A549 (cell line): ENCODE data around the gene ELK1. TPM values are rescaled to one million over a fixed set of nuclear protein-coding genes. Genes with fewer than 3 reads are reported as not detected.
A peak's percentile ranks its signal among the peaks of the same experiment; 100 is the strongest.

ENCODE experiments used
- ATAC-seq, 2 experiments: fragments of 200-7000 bp in 1 of 2; fragments of >200 bp in 1 of 2; cut with Nextera tagmentation in 1 of 2; cut with Tn5 transposase in 1 of 2; 3 replicates each; pipeline versions ENCODE4 v1.8.0 to v1.9.1; 2018 to 2020; ENCODE audit warnings: mild to moderate bottlenecking in 1 of 2, moderate library complexity in 1 of 2
- CTCF ChIA-PET: fragments of 300-600 bp; sonication (Branson Sonifier 250); formaldehyde crosslinking; extraction: SDS; loops from one replicate; lab custom pipeline; 2021; ENCODE audit warnings: antibody characterized with exemption, inconsistent platforms; lab: Yijun Ruan, JAX
- POLR2A ChIA-PET: fragments of 350-600 bp; formaldehyde crosslinking; extraction: SDS; loops from one replicate; lab custom pipeline; 2021; ENCODE audit warnings: antibody characterized with exemption, inconsistent platforms; lab: Yijun Ruan, JAX
- DNase-seq, 2 experiments: peaks; one replicate each; pipeline versions ENCODE4 v3.0.0 to v3.0.0-alpha.2; 2011 to 2016; ENCODE audit warnings: low read depth in 1 of 2, low spot score in 1 of 2
- FAIRE-seq: peaks from 2 replicates; lab custom pipeline; 2011; peaks lifted over from hg19 to GRCh38; lab: Jason Lieb, UNC
- H3K27ac ChIP-seq, 2 experiments: fragments of >200 bp; sonication (Bioruptor Twin); formaldehyde crosslinking; 3 replicates each; pipeline ENCODE4 v1.5.1; 2016 to 2017
- H3K4me1 ChIP-seq: fragments of >200 bp; sonication (Bioruptor Twin); formaldehyde crosslinking; 3 replicates; pipeline ENCODE4 v1.6.1; 2016
- H3K4me2 ChIP-seq: fragments of >200 bp; sonication (Bioruptor Twin); formaldehyde crosslinking; 3 replicates; pipeline ENCODE4 v1.6.1; 2016
- H3K4me3 ChIP-seq: fragments of >200 bp; sonication (Bioruptor Twin); formaldehyde crosslinking; 3 replicates; pipeline ENCODE4 v1.5.1; 2016
- H3K9me3 ChIP-seq: fragments of >200 bp; sonication (Bioruptor Twin); formaldehyde crosslinking; 3 replicates; pipeline ENCODE4 v1.6.1; 2016
- CBX2 ChIP-seq: fragments of 200-600 bp; sonication (generic); IDR thresholded peaks from 2 replicates; pipeline ENCODE4 v1.6.1; 2016; ENCODE audit warnings: low read depth, mild to moderate bottlenecking, borderline replicate concordance
- CBX8 ChIP-seq: fragments of 200-600 bp; sonication (generic); IDR thresholded peaks from 2 replicates; pipeline ENCODE4 v1.6.1; 2016
- CHD4 ChIP-seq: fragments of 200-600 bp; sonication (generic); IDR thresholded peaks from 2 replicates; pipeline ENCODE4 v1.6.1; 2016; ENCODE audit warnings: antibody characterized with exemption, mild to moderate bottlenecking, borderline replicate concordance
- EHF ChIP-seq: fragments of 250-450 bp; sonication (Bioruptor Pico); IDR thresholded peaks from 2 replicates; pipeline ENCODE4 v1.5.0; 2020; ENCODE audit warnings: mild to moderate bottlenecking
- ESRRA ChIP-seq: fragments of 150-350 bp; IDR thresholded peaks from 2 replicates; pipeline ENCODE4 v1.6.1; 2014; ENCODE audit warnings: mild to moderate bottlenecking, low read length, borderline replicate concordance
- FOSB ChIP-seq: fragments of 250-450 bp; sonication (Bioruptor Pico); IDR thresholded peaks from 2 replicates; pipeline ENCODE4 v1.5.0; 2020; ENCODE audit warnings: mild to moderate bottlenecking, moderate library complexity
- FOSL2 ChIP-seq, 2 experiments: fragments of 450-650 bp in 1 of 2; fragments of >200 bp in 1 of 2; sonication (Bioruptor Twin) in 1 of 2; formaldehyde crosslinking; IDR thresholded peaks; 2 replicates each; pipeline versions ENCODE4 v1.5.0 to v1.6.1; 2016 to 2020; ENCODE audit warnings: mild to moderate bottlenecking in 1 of 2, moderate library complexity in 1 of 2
- GATA3 ChIP-seq: IDR thresholded peaks from 2 replicates; pipeline ENCODE4 v1.6.1; 2012; ENCODE audit warnings: borderline replicate concordance
- HOXA7 ChIP-seq: fragments of 250-450 bp; sonication (Bioruptor Pico); IDR thresholded peaks from 2 replicates; pipeline ENCODE4 v1.5.0; 2020; ENCODE audit warnings: mild to moderate bottlenecking, moderate library complexity
- JUN ChIP-seq, 2 experiments: fragments of >200 bp; sonication (Bioruptor Twin); formaldehyde crosslinking; IDR thresholded peaks; 2 replicates in 1 of 2; 3 replicates in 1 of 2; pipeline ENCODE4 v1.6.1; 2016 to 2017
- KDM1A ChIP-seq: fragments of 200-600 bp; sonication (generic); IDR thresholded peaks from 2 replicates; pipeline ENCODE4 v1.6.1; 2016; ENCODE audit warnings: low read depth, mild to moderate bottlenecking
- KDM5A ChIP-seq: fragments of 200-600 bp; sonication (generic); IDR thresholded peaks from 2 replicates; pipeline ENCODE4 v1.6.1; 2016; ENCODE audit warnings: antibody characterized with exemption, mild to moderate bottlenecking
- MAZ ChIP-seq: fragments of 150-350 bp; IDR thresholded peaks from 2 replicates; pipeline ENCODE4 v1.6.1; 2014; ENCODE audit warnings: antibody characterized with exemption, low read depth, low read length, borderline replicate concordance
- MYC ChIP-seq: IDR thresholded peaks from 2 replicates; pipeline ENCODE4 v1.6.1; 2012; ENCODE audit warnings: mild to moderate bottlenecking, inconsistent platforms, low read length, improper control_type of control experiment, borderline replicate concordance
- PHF8 ChIP-seq: fragments of 200-600 bp; sonication (generic); IDR thresholded peaks from 2 replicates; pipeline ENCODE4 v1.6.1; 2016; ENCODE audit warnings: low read depth, mild to moderate bottlenecking, antibody characterized with exemption, moderate library complexity, borderline replicate concordance
- POLR2AphosphoS2 ChIP-seq: conservative IDR thresholded peaks from 2 replicates; pipeline ENCODE4 v1.6.1; 2012; ENCODE audit warnings: low read length, improper control_type of control experiment, inconsistent platforms
- SMC3 ChIP-seq: fragments of >200 bp; sonication (Bioruptor Twin); formaldehyde crosslinking; IDR thresholded peaks from 3 replicates; pipeline ENCODE4 v1.6.1; 2018; ENCODE audit warnings: inconsistent platforms
- ZFP36 ChIP-seq: fragments of 450-650 bp; IDR thresholded peaks from 2 replicates; pipeline ENCODE4 v1.6.1; 2014; ENCODE audit warnings: borderline replicate concordance; ENCODE audit not compliant: partially characterized antibody
- WGBS: methylation state at CpG from one replicate; pipeline ENCODE4 v1.1.6; 2017; ENCODE audit errors: missing lambda C conversion rate; 5-methylcytosine and 5-hydroxymethylcytosine counted together
- polyA plus RNA-seq, 4 experiments: library from polyadenylated mRNA; depleted of rRNA in 3 of 4; stranded (reverse); fragments of >200 nt; fragmentation: RNase III in 1 of 4; extraction: RNeasy Plus Mini Kit Qiagen cat#74134 plus additional on column Dnase treatment in 1 of 4; gene quantifications; 2 replicates in 3 of 4; 3 replicates in 1 of 4; pipeline ENCODE4 v1.2.3, GENCODE V29; 2011 to 2017
- TF ChIP-seq, protein P1 (sequence below): IDR thresholded peaks from 2 replicates; pipeline ENCODE4 v1.6.1; 2012
- TF ChIP-seq, protein P2 (sequence below): fragments of 250-450 bp; sonication (Bioruptor Pico); IDR thresholded peaks from 2 replicates; pipeline ENCODE4 v1.5.0; 2020; ENCODE audit warnings: low read depth, mild to moderate bottlenecking, moderate library complexity
- TF ChIP-seq, protein P3 (sequence below): IDR thresholded peaks from 2 replicates; pipeline ENCODE4 v1.6.1; 2012; ENCODE audit warnings: low read depth, borderline replicate concordance
- TF ChIP-seq, protein P4 (sequence below): fragments of >200 bp; sonication (Bioruptor Twin); formaldehyde crosslinking; IDR thresholded peaks from 2 replicates; pipeline ENCODE4 v1.6.1; 2016
- TF ChIP-seq, protein P5 (sequence below): fragments of >200 bp; sonication (Bioruptor Twin); formaldehyde crosslinking; IDR thresholded peaks from 3 replicates; pipeline ENCODE4 v1.5.1; 2016

Gene ELK1
- polyA plus RNA-seq, 2 of the 4 experiments (the other 2 are of a cell fraction), result 14.6 to 23.5 TPM

DNA sequence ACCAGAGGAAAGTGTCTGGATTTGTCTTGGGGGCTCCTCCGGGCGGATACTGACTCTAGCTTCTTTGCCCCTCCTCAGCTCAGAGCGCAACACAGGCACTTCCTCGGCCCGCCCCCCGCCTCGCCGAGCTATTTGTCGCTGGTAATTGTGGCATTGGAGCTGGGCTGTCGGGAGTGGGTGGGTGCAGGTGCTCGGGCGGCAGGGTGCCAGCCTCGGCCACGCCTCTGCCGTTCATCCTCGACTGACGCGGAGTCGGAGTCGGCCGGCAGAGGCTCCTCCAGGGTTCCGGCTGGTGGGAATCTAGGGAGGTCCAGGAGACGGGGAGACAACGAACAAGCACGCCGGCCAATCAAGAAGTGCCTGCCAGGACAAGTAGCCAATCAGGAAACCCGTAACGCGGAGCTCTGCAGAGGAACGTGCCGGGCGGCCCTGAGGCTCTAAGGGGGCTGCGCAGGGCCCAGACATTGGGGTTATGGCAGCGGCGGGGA, 26.8 kb downstream of the ELK1 start:
- Histone ChIP-seq H3K27ac (no peak overlapping the region), H3K4me3 (peak overlapping the region; percentile 34), H3K9me3 (no peaks in the 10 kb centered on the region), H3K4me2 (peak overlapping the region; percentile 82), H3K4me1 (no peaks in the 10 kb centered on the region)
- FAIRE-seq (no peak), ATAC-seq (peak; percentile 78 to 92), DNase-seq (peak; percentile 66 to 74)
- 5% methylated on average over 4 of the region's 35 CpGs for WGBS
- ChIA-PET POLR2A (interaction anchor here (0.8 to 0.9 kb wide), 2 partner anchors 10 to 67 kb away, joined by 3 read pairs; no protein-coding TSS in a partner anchor), CTCF (interaction anchor here (1.1 to 2.8 kb wide), 4 partner anchors 17 to 83 kb away, joined by 3 to 19 read pairs (median 6); no protein-coding TSS in a partner anchor)
- TF ChIP-seq SMC3, result no peak
- TF ChIP-seq, protein P1, sequence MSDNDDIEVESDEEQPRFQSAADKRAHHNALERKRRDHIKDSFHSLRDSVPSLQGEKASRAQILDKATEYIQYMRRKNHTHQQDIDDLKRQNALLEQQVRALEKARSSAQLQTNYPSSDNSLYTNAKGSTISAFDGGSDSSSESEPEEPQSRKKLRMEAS, result peak; percentile 23; the same call in 1 of the 2 replicates

DNA sequence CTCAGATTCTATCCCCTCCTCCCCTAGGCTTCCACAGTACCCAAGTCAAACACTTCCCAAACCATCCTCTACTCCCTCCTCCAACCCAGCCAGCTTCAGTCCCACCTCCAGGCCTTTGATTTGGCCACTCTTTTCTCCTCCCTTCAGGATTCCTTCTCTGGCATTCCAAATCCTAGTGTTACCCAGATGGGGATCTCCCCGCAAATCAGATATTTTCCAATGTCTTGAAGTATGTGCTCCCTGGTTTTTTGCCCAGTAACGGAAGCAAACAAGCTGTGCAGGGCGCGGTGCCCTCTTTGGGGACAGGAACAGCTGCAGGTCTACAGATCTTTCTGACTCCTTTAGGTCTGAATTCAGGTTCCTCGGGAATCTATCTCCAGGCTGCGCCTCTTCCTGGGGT, 28.5 kb downstream of the ELK1 start:
- FAIRE-seq (no peak), DNase-seq (no peak), ATAC-seq (no peak)
- CTCF ChIA-PET, result no interaction called here
- H3K4me3 ChIP-seq, result no peak overlapping the region
- WGBS, result 50% methylated on average over 6 of the region's 6 CpGs
- POLR2A ChIA-PET, result no interaction called here
- no peaks in the 10 kb centered on the region for H3K4me1 ChIP-seq
- no peak overlapping the region for H3K4me2 ChIP-seq
- TF ChIP-seq GATA3 (no peak), ZFP36 (no peak)
- TF ChIP-seq, protein P2, sequence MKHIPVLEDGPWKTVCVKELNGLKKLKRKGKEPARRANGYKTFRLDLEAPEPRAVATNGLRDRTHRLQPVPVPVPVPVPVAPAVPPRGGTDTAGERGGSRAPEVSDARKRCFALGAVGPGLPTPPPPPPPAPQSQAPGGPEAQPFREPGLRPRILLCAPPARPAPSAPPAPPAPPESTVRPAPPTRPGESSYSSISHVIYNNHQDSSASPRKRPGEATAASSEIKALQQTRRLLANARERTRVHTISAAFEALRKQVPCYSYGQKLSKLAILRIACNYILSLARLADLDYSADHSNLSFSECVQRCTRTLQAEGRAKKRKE (CRISPR knock-in tag), result no peak
- TF ChIP-seq, protein P3, sequence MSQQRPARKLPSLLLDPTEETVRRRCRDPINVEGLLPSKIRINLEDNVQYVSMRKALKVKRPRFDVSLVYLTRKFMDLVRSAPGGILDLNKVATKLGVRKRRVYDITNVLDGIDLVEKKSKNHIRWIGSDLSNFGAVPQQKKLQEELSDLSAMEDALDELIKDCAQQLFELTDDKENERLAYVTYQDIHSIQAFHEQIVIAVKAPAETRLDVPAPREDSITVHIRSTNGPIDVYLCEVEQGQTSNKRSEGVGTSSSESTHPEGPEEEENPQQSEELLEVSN, result no peak
- H3K27ac ChIP-seq, result no peak overlapping the region
- no peaks in the 10 kb centered on the region for H3K9me3 ChIP-seq

DNA sequence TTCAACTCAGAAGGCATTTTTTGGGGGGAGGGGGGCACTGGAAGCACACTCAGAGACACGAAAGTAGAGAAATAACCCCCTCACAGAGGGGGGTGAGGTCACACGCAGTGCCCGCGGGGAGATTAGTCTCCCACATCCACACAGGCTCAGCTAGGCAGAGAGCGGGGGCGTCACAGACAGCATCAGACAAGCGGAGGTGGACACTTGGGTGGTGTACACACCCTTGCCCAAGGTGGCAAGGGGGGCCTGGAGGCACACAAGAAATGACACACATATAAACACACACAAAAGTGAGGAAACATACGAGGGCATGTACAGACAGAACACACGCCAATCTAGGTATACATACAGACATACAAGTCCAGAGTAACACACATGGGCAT, 30.1 kb downstream of the ELK1 start:
- ChIA-PET POLR2A (no interaction called here), CTCF (interaction anchor here (1.3 kb wide), 1 partner anchor 8 kb away, joined by 3 read pairs; no protein-coding TSS in a partner anchor)
- Histone ChIP-seq H3K9me3 (no peaks in the 10 kb centered on the region), H3K4me2 (peak overlapping the region; percentile 70), H3K27ac (no peak overlapping the region), H3K4me1 (no peaks in the 10 kb centered on the region), H3K4me3 (no peak overlapping the region)
- TF ChIP-seq GATA3, result no peak
- TF ChIP-seq KDM1A, result no peak
- TF ChIP-seq, protein P4, sequence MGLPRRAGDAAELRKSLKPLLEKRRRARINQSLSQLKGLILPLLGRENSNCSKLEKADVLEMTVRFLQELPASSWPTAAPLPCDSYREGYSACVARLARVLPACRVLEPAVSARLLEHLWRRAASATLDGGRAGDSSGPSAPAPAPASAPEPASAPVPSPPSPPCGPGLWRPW, result no peak
- TF ChIP-seq JUN (IDR thresholded peaks at IDR 0.05), result no peak
- no peak for TF ChIP-seq CBX8
- no peak for TF ChIP-seq MYC
- no peak for TF ChIP-seq PHF8
- no peak for TF ChIP-seq CBX2
- no peak for FAIRE-seq
- ATAC-seq, result no peak
- DNase-seq, result no peak
- 38% methylated on average over 4 of the region's 9 CpGs for WGBS

DNA sequence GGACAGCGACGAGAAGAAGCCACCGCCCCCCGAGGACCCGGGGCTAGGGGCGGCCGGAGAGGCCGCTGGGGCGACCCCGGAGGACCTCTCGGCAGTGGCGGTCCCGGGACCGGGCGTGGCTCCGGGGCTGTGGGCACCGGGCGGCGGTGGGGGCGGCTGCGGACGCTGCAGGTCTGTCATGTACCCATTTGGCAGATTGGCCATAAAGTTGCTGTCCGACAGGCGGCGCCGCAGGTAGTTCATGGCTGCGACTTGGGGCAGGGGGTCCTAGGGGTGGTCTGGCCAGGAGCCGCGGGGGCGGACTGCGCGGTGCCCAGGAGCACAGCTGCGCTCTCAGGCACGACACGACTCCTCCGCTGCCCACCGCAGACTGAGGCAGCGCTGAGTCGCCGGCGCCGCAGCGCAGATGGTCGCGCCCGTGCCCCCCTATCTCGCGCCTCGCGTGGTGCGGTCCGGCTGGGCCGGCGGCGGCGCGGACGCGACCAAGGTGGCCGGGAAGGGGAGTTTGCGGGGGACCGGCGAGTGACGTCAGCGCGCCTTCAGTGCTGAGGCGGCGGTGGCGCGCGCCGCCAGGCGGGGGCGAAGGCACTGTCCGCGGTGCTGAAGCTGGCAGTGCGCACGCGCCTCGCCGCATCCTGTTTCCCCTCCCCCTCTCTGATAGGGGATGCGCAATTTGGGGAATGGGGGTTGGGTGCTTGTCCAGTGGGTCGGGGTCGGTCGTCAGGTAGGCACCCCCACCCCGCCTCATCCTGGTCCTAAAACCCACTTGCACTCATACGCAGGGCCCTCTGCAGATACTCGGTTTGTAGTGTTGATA, 30.7 kb downstream of the ELK1 start, which contains the start of gene SYN1:
SYN1 (minus strand) TSS at position 372 of the 817 bp plus-strand sequence; CDS start at position 243, 129 bp downstream.
- FAIRE-seq, result no peak
- TF ChIP-seq MAZ, result no peak
- TF ChIP-seq HOXA7 (CRISPR knock-in tag), result no peak
- no peak for TF ChIP-seq EHF (CRISPR knock-in tag)
- TF ChIP-seq FOSB (CRISPR knock-in tag), result no peak
- TF ChIP-seq JUN (IDR thresholded peaks at IDR 0.05), result 0 out of 5 replicates have a peak, but pooled peaks of 1 of the 2 experiments have one; percentile 22
- TF ChIP-seq FOSL2 (IDR thresholded peaks at IDR 0.05), result no peak
- peak; percentile 52 for TF ChIP-seq FOSL2 (CRISPR knock-in tag; IDR thresholded peaks at IDR 0.05)
- TF ChIP-seq, protein P3, result no peak
- TF ChIP-seq, protein P5, sequence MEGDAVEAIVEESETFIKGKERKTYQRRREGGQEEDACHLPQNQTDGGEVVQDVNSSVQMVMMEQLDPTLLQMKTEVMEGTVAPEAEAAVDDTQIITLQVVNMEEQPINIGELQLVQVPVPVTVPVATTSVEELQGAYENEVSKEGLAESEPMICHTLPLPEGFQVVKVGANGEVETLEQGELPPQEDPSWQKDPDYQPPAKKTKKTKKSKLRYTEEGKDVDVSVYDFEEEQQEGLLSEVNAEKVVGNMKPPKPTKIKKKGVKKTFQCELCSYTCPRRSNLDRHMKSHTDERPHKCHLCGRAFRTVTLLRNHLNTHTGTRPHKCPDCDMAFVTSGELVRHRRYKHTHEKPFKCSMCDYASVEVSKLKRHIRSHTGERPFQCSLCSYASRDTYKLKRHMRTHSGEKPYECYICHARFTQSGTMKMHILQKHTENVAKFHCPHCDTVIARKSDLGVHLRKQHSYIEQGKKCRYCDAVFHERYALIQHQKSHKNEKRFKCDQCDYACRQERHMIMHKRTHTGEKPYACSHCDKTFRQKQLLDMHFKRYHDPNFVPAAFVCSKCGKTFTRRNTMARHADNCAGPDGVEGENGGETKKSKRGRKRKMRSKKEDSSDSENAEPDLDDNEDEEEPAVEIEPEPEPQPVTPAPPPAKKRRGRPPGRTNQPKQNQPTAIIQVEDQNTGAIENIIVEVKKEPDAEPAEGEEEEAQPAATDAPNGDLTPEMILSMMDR, result no peak
- TF ChIP-seq POLR2AphosphoS2, result no peak
- no peak for TF ChIP-seq KDM5A
- TF ChIP-seq ESRRA, result no peak
- TF ChIP-seq CHD4, result no peak

More for the DNA sequence above, 30.7 kb downstream of the ELK1 start, which contains the start of gene SYN1:
- Histone ChIP-seq H3K4me2 (peak within 1 kb of the TSS; percentile 70), H3K9me3 (no peaks in the 10 kb centered on the region), H3K4me1 (no peaks in the 10 kb centered on the region), H3K27ac (no peak within 1 kb of the TSS), H3K4me3 (peak within 1 kb of the TSS; percentile 33)
- ChIA-PET CTCF (interaction anchor here (1.3 kb wide), 1 partner anchor 9 kb away, joined by 3 read pairs; no protein-coding TSS in a partner anchor), POLR2A (no interaction called here)
- 100% methylated on average over 1 of the region's 88 CpGs for WGBS
- DNase-seq (peak; percentile 64 to 76), ATAC-seq (peak; percentile 52 to 76; a peak in 5 of 6 replicates)
